ENCODE data around the gene KLRF2.

GRCh38 chr12:9899209-9899608, 17.9 kb downstream of the KLRF2 start:
- no peak for TF ChIP-seq POLR2AphosphoS5 (IDR thresholded peaks at IDR 0.05; ENCODE audit: low read depth, low read length)
- TF ChIP-seq POLR2A (IDR thresholded peaks at IDR 0.05; ENCODE audit: low read depth, low read length) = no peak
- TF ChIP-seq TAF1 (IDR thresholded peaks at IDR 0.05; ENCODE audit: low read depth, low read length) = no peak
- TF ChIP-seq PAX5 (IDR thresholded peaks at IDR 0.05; ENCODE audit: insufficient read depth, low read length, severe bottlenecking) = no peak
- no peak for TF ChIP-seq SPI1 (IDR thresholded peaks at IDR 0.05; ENCODE audit: low read depth, low read length)

Data from GM12891 (cell line).